Endometrial microvascular endothelial cells (primary cell): ENCODE results near the gene MAFG. TPM values are rescaled to one million over a fixed set of nuclear protein-coding genes. Genes with fewer than 3 reads are reported as not detected.
"Not testable (repeated sequence)": the region's sequence is repeated elsewhere in the genome, so short reads cannot be mapped to it uniquely, and the experiment has no call there.

Experiments used
- in situ Hi-C: cut with HindIII; loops from 2 replicates; pipeline ENCODE4 v1.10.0; 2017; ENCODE audit warnings: low sequenced_read_pairs, low pct_unique_long_range_greater_than_20kb; ENCODE audit errors: inconsistent ontology term
- total RNA-seq: library from RNA; depleted of rRNA; stranded (reverse); fragments of >200 nt; gene quantifications from one replicate; pipeline ENCODE4 v1.2.3, GENCODE V29; 2015; ENCODE audit errors: inconsistent ontology term

MAFG gene
- total RNA-seq, 1 donor from 2014 or later = 21.0 TPM

DNA sequence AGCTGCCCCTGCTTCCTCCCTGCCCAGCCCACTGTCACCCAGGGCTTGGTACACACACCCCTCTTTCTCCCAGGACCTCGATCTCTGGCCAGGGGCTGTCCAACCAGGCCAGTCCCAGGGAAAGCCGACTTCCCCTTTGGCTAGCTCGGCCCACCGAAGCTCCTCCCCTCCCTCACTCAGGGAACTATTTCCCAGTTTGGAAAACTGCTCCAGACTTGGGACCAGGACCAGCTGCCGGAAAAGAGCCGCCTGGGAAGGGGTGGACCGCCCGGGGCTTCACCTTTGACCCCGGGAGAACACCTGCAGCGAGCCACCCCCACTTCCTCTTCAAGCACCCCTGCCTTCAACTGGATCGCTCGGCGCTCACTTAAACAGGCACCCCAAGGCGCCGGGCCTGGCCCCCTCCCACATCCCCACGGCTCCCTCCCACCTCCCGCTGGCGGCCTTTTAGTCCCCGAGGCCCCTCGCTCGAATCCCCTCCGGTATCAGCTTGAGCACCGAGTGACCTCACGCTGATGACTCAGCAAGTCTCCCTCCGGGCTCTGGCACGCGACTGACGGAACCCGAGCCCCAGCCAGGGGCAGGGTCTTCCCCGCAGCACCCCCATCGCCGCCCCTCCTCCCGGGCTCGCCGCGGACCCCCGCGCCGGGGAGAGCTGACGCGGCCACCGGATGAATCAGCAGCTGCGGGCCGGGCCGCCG lies 934 bp downstream of the MAFG start:
- in situ Hi-C loops = no loop called here

GRCh38 chr17:81925860-81926450 lies 1.6 kb downstream of the MAFG start:
- in situ Hi-C loops = no loop called here

- in situ Hi-C loops = no loop called here
These were observed 2.7 kb downstream of the MAFG start for GRCh38 chr17:81924557-81925532.

DNA sequence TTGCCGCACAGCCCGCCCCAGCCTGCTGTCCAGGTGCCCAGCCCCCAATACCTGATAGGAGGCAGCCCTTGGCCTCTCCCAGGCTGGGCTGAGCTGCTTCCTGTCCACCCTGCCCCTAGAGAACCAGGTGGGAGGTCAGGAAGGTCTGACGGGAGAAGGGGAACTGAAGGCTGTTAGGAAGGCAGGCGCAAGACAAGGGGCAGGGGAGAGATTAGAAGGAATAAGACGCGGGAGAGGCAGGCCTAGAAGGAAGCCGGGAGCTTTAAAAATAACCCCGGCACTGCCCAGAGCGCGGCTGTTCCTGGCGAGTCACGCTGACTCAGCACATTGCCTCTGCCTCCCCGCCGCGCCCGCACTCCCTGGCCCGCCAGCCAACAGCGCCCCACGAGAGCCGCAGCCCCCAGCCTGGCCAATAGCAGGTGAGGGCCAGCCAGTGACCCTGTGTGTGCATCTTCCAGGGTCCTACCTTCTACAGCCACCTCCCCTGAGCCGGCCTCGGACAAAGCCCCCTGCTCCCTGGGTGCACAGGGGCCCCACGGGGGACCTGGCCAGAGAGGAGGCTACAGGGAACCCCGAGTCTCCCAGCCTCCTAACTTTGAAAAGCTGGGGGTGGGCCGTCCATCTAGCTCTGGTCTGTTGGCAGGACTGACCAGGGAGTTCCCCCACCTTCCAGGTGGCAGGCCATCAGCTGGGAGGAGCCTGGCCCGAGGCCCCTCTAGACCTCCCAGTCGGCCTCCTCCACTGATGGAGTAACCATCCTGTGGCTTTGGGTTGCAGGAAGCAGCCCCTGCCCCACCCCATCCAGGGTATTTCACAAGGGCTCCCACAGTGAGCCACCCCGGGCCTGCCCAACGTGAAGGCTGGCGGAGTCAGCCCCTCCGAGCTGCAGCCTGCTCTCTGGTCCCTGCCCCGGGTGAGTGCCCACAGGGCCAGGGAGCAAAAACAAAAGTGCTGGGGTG lies 4.0 kb downstream of the MAFG start:
- in situ Hi-C loops = no loop called here

- in situ Hi-C loops = no loop called here
These were observed 4.8 kb downstream of the MAFG start for GRCh38 chr17:81922566-81923301.

- in situ Hi-C loops = no loop called here
These were observed 5.5 kb downstream of the MAFG start for GRCh38 chr17:81921996-81922565.

GRCh38 chr17:81921537-81921862 lies 6.0 kb downstream of the MAFG start:
- in situ Hi-C loops = no loop called here

GRCh38 chr17:81920612-81921536 lies 6.7 kb downstream of the MAFG start:
- in situ Hi-C loops = no loop called here

- in situ Hi-C loops = no loop called here
These were observed 8.5 kb downstream of the MAFG start for GRCh38 chr17:81918832-81919545.

DNA sequence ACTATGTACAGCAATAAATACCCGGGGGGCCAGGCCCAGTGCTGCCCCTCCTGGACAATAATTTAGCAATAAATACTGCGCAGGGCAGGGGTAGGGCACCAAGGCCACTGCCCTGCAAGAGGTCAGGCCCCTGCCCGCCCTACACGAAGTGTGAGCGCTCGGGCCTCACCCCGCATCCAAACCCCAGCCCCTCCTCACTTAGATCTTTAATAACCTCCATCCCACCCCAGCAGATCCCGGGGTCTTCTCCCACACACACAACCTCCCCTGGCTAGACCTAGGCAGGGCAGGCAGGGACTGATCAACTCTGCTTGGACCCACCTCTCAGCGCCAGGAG lies 9.2 kb downstream of the MAFG start:
- in situ Hi-C loops = not testable (repeated sequence)

DNA sequence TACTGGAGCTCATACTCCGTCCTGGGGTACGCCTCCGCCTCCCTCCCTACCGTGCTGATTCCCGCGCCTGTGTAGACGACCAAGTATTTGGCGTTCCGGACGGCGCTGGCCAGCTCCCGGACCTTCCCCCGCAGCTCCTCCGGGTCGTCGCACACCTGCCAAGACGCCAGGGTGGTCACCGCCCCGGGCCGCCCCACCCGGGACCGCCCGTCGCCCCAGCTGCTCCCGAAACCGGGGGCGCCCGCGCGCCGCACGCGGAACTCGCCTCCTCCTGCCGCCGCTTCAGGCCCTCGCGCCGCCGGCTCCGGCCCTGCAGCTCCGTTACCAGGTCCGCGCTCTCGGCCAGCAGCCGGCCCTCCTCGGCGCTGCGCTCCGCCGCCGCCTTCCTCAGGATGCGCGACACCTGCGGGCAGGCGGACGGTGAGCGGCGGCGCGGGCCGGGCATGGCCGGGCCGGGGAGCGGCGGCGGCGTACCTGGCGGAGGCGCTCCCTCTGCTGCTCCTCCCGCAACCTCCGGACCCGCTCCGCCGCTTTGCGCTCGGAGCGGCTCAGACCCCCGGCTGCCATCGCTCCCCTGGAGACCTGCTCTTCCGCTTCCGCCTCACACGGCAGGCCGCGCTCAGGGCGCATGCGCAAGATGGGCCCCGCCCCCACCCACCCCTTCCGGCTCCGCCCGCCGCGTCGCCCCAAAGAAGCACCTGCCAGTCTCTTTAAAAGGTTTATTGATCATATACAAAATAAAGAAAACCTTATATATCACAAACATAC lies 9.8 kb downstream of the MAFG start, which contains the start of gene SIRT7:
Gene SIRT7 (minus strand): TSS at position 612 of the 768 bp plus-strand sequence. CDS start 45 bp downstream, at position 567.
- in situ Hi-C loops = no loop called here

DNA sequence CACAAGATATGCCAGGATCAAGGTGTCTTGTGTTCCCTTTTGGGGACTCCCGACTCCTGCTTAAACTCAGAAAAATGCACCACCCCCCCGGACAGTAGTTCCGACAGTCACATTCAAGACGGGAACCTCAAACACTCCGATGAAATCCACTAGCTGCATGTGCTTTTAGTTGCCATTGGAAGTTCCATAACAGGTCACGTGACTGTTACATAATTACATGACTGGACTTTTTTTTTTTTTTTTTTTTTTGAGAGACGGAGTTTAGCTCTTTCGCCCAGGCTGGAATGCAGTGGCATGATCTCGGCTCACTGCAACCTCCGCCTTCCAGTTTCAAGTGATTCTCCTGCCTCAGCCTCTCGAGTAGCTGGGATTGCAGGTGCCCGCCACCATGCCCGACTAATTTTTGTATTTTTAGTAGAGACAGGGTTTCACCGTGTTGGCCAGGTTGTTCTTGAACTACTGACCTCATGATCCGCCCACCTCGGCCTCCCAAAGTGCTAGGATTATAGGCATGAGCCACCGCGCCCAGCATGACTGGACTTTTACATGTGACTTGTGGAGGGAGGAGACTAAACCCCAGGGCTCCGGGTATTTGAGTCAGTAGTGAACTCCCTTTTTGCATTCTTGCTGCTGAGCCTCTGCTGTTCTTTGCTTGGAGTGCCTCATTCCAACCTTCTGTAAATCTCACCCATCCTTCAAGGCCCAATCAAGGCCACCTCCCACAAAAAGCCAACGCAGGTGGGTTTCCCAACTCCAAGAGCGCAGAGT lies 11.1 kb downstream of the MAFG start:
- in situ Hi-C loops = no loop called here

- in situ Hi-C loops = no loop called here
These were observed 12.2 kb downstream of the MAFG start for GRCh38 chr17:81915331-81915730.

- in situ Hi-C loops = no loop called here
These were observed 13.3 kb downstream of the MAFG start for GRCh38 chr17:81914103-81914850.
